ENCODE data around the gene LAMB2. TPM values are rescaled to one million over a fixed set of nuclear protein-coding genes. Genes with fewer than 3 reads are reported as not detected.

LAMB2 gene
- polyA plus RNA-seq, 1 donor (not counting 4 experiments of a cell fraction or from before 2014, with no cell fraction given) = 108 TPM

GRCh38 chr3:49161197-49161596 is 28.3 kb upstream of the LAMB2 start:
- no peaks in the 10 kb centered on the region for H3K27me3 ChIP-seq (ENCODE audit: control insufficient read depth, extremely low read depth, insufficient read depth, low read length)
- no peak overlapping the region for H3K27ac ChIP-seq (ENCODE audit: control insufficient read depth, insufficient read depth, low read length)
- no peaks in the 10 kb centered on the region for H3K9me3 ChIP-seq (ENCODE audit: control insufficient read depth, low read depth, low read length)
- H3K4me2 ChIP-seq (ENCODE audit: control insufficient read depth, extremely low read depth, insufficient read depth, low read depth, low read length) = no peak overlapping the region
- H3K9ac ChIP-seq (ENCODE audit: control insufficient read depth, extremely low read depth, insufficient read depth, low read length) = no peak overlapping the region
- H3K36me3 ChIP-seq (ENCODE audit: control insufficient read depth in 2 of 2, extremely low read depth in 1 of 2, insufficient read depth in 2 of 2, low read length in 2 of 2) = peaks cover 12 to 20% of the 10 kb centered on the region in 2 experiments
- no peak for TF ChIP-seq EZH2 (IDR thresholded peaks at IDR 0.05; ENCODE audit: low read length)
- TF ChIP-seq CTCF (optimal IDR thresholded peaks at IDR 0.05 in 1 of 3, IDR thresholded peaks at IDR 0.05 in 1 of 3, conservative IDR thresholded peaks at IDR 0.05 in 1 of 3; ENCODE audit: extremely low read depth in 1 of 3, insufficient read depth in 2 of 3, low read length in 3 of 3) = no peak
- no peak overlapping the region for H2AFZ ChIP-seq (ENCODE audit: control insufficient read depth, low read length)
- H3K4me3 ChIP-seq (ENCODE audit: control insufficient read depth in 2 of 3, extremely low read depth in 1 of 3, insufficient read depth in 2 of 3, low read depth in 1 of 3, low read length in 3 of 3) = no peak overlapping the region
- peaks cover 29% of the 10 kb centered on the region for H3K79me2 ChIP-seq (ENCODE audit: control insufficient read depth, insufficient read depth, low read length)
- peaks cover 8% of the 10 kb centered on the region for H3K4me1 ChIP-seq (ENCODE audit: control insufficient read depth, extremely low read depth, insufficient read depth, low read length)
- H3K9me1 ChIP-seq (ENCODE audit: control insufficient read depth, extremely low read depth, insufficient read depth, low read length) = no peaks in the 10 kb centered on the region
- DNase-seq (ENCODE audit: low read depth, low spot score) = no peak
- dilution Hi-C loops (cut with MboI; ENCODE audit: extremely low pct_ligation_motif_present, low sequenced_read_pairs) = no loop called here
- no peaks in the 10 kb centered on the region for H4K20me1 ChIP-seq (ENCODE audit: control insufficient read depth, extremely low read depth, insufficient read depth, low read length)
- FAIRE-seq = no peak

- H2AFZ ChIP-seq (ENCODE audit: control insufficient read depth, low read length) = no peak overlapping the region
- H3K36me3 ChIP-seq (ENCODE audit: control insufficient read depth in 2 of 2, extremely low read depth in 1 of 2, insufficient read depth in 2 of 2, low read length in 2 of 2) = peaks cover 7 to 15% of the 10 kb centered on the region in 2 experiments
- dilution Hi-C loops (cut with MboI; ENCODE audit: extremely low pct_ligation_motif_present, low sequenced_read_pairs) = no loop called here
- H3K4me3 ChIP-seq (ENCODE audit: control insufficient read depth in 2 of 3, extremely low read depth in 1 of 3, insufficient read depth in 2 of 3, low read depth in 1 of 3, low read length in 3 of 3) = no peak overlapping the region
- H3K4me1 ChIP-seq (ENCODE audit: control insufficient read depth, extremely low read depth, insufficient read depth, low read length) = no peaks in the 10 kb centered on the region
- peaks cover 12% of the 10 kb centered on the region for H3K79me2 ChIP-seq (ENCODE audit: control insufficient read depth, insufficient read depth, low read length)
- H3K9me1 ChIP-seq (ENCODE audit: control insufficient read depth, extremely low read depth, insufficient read depth, low read length) = no peaks in the 10 kb centered on the region
- FAIRE-seq = no peak
- H3K4me2 ChIP-seq (ENCODE audit: control insufficient read depth, extremely low read depth, insufficient read depth, low read depth, low read length) = no peak overlapping the region
- DNase-seq (ENCODE audit: low read depth, low spot score) = no peak
- no peak overlapping the region for H3K9ac ChIP-seq (ENCODE audit: control insufficient read depth, extremely low read depth, insufficient read depth, low read length)
- H3K27ac ChIP-seq (ENCODE audit: control insufficient read depth, insufficient read depth, low read length) = no peak overlapping the region
- no peak for TF ChIP-seq EZH2 (IDR thresholded peaks at IDR 0.05; ENCODE audit: low read length)
- TF ChIP-seq CTCF (optimal IDR thresholded peaks at IDR 0.05 in 1 of 3, IDR thresholded peaks at IDR 0.05 in 1 of 3, conservative IDR thresholded peaks at IDR 0.05 in 1 of 3; ENCODE audit: extremely low read depth in 1 of 3, insufficient read depth in 2 of 3, low read length in 3 of 3) = no peak
- H3K9me3 ChIP-seq (ENCODE audit: control insufficient read depth, low read depth, low read length) = no peaks in the 10 kb centered on the region
- H4K20me1 ChIP-seq (ENCODE audit: control insufficient read depth, extremely low read depth, insufficient read depth, low read length) = no peaks in the 10 kb centered on the region
- H3K27me3 ChIP-seq (ENCODE audit: control insufficient read depth, extremely low read depth, insufficient read depth, low read length) = no peaks in the 10 kb centered on the region
These were observed 25.9 kb upstream of the LAMB2 start for GRCh38 chr3:49158792-49159191.

Measured in keratinocyte (primary cell).